CD4-positive, alpha-beta T cell treated with Interferon alpha-2 for 1 hour (primary cell): ENCODE results near the gene NIPBL.
"Not testable (repeated sequence)": the region's sequence is repeated elsewhere in the genome, so short reads cannot be mapped to it uniquely, and the experiment has no call there.

ENCODE experiments used
- DNase-seq, 2 donors: peaks; one replicate each; pipeline ENCODE4 v3.0.0-alpha.2; 2020 to 2022

Gene NIPBL

GRCh38 chr5:36876299-36876964 lies at the start of gene NIPBL:
Gene NIPBL (plus strand): TSS chr5:36876769. CDS start chr5:36953697, 76,928 bp downstream.
- DNase-seq = peak; percentile 92 to 93

- no peak for DNase-seq
Observed at GRCh38 chr5:36832274-36832673, 44.3 kb upstream of the NIPBL start.

- no peak for DNase-seq
Observed at GRCh38 chr5:36836831-36837230, 39.7 kb upstream of the NIPBL start.

- DNase-seq = peak in 1 of 2 donors; percentile 3
Observed at GRCh38 chr5:36839489-36840476, 36.8 kb upstream of the NIPBL start.

- no peak for DNase-seq
Observed at GRCh38 chr5:36841677-36842076, 34.9 kb upstream of the NIPBL start.

GRCh38 chr5:36842087-36842486 lies 34.5 kb upstream of the NIPBL start:
- DNase-seq = no peak

- DNase-seq = no peak
Observed at GRCh38 chr5:36844305-36844704, 32.3 kb upstream of the NIPBL start.

GRCh38 chr5:36848545-36848944 lies 28.0 kb upstream of the NIPBL start:
- not testable (repeated sequence) for DNase-seq

GRCh38 chr5:36852903-36853302 lies 23.7 kb upstream of the NIPBL start:
- DNase-seq = not testable (repeated sequence)

GRCh38 chr5:36854402-36855140 lies 22.0 kb upstream of the NIPBL start:
- DNase-seq = no peak

- DNase-seq = no peak
Observed at GRCh38 chr5:36855141-36855495, 21.5 kb upstream of the NIPBL start.

- DNase-seq = no peak
Observed at GRCh38 chr5:36861871-36862270, 14.7 kb upstream of the NIPBL start.

GRCh38 chr5:36870399-36871040 lies 6.0 kb upstream of the NIPBL start:
- DNase-seq = peak in 1 of 2 donors; percentile 82

GRCh38 chr5:36874465-36874864 lies 2.1 kb upstream of the NIPBL start:
- no peak for DNase-seq

GRCh38 chr5:36875051-36875789 lies 1.3 kb upstream of the NIPBL start:
- peak; percentile 19 to 53 for DNase-seq

GRCh38 chr5:36875790-36876298 lies 725 bp upstream of the NIPBL start:
- peak; percentile 73 to 80 for DNase-seq

GRCh38 chr5:36876965-36877666 lies 547 bp downstream of the NIPBL start:
- DNase-seq = peak; percentile 49 to 70

GRCh38 chr5:36877667-36878391 lies 1.3 kb downstream of the NIPBL start:
- DNase-seq = peak; percentile 16 to 67

- no peak for DNase-seq
Observed at GRCh38 chr5:36878392-36879082, 2.0 kb downstream of the NIPBL start.
